Progenitor cell of endocrine pancreas (in vitro differentiated cells): ENCODE results near the gene SHISA8. TPM values are rescaled to one million over a fixed set of nuclear protein-coding genes. Genes with fewer than 3 reads are reported as not detected.
A peak's percentile ranks its signal among the peaks of the same experiment; 100 is the strongest.

Experiments used
- DNase-seq: peaks from one replicate; pipeline ENCODE4 v3.0.0; 2021; ENCODE audit warnings: low spot score; ENCODE audit not compliant: unreplicated experiment
- H3K27ac Mint-ChIP-seq: 2 replicates; pipeline ENCODE4 v1.8.0; 2021; ENCODE audit warnings: mild to moderate bottlenecking, moderate library complexity, mixed read lengths
- H3K27me3 Mint-ChIP-seq: 2 replicates; pipeline ENCODE4 v1.8.0; 2021; ENCODE audit warnings: mixed read lengths
- H3K36me3 Mint-ChIP-seq: 2 replicates; pipeline ENCODE4 v1.8.0; 2022; ENCODE audit warnings: mixed read lengths; ENCODE audit not compliant: insufficient read depth
- H3K4me1 Mint-ChIP-seq: 2 replicates; pipeline ENCODE4 v1.8.0; 2021; ENCODE audit warnings: low read depth, mixed read lengths
- H3K4me3 Mint-ChIP-seq: 2 replicates; pipeline ENCODE4 v1.8.0; 2021; ENCODE audit warnings: low read depth, mild to moderate bottlenecking, moderate library complexity, mixed read lengths
- H3K9me3 Mint-ChIP-seq: 2 replicates; pipeline ENCODE4 v1.8.0; 2021; ENCODE audit warnings: low read depth, mixed read lengths
- total RNA-seq: library from RNA; stranded (reverse); gene quantifications from 2 replicates; pipeline ENCODE4 v1.2.1, GENCODE V29; 2021
- TF ChIP-seq, protein P1 (sequence below): fragments of 200-600 bp; sonication (generic); IDR thresholded peaks from one replicate; pipeline ENCODE4 v1.5.0; 2021; ENCODE audit warnings: antibody characterized with exemption, mild to moderate bottlenecking; ENCODE audit not compliant: unreplicated experiment

Gene SHISA8
- total RNA-seq, 1 donor from 2014 or later, result not detected

DNA sequence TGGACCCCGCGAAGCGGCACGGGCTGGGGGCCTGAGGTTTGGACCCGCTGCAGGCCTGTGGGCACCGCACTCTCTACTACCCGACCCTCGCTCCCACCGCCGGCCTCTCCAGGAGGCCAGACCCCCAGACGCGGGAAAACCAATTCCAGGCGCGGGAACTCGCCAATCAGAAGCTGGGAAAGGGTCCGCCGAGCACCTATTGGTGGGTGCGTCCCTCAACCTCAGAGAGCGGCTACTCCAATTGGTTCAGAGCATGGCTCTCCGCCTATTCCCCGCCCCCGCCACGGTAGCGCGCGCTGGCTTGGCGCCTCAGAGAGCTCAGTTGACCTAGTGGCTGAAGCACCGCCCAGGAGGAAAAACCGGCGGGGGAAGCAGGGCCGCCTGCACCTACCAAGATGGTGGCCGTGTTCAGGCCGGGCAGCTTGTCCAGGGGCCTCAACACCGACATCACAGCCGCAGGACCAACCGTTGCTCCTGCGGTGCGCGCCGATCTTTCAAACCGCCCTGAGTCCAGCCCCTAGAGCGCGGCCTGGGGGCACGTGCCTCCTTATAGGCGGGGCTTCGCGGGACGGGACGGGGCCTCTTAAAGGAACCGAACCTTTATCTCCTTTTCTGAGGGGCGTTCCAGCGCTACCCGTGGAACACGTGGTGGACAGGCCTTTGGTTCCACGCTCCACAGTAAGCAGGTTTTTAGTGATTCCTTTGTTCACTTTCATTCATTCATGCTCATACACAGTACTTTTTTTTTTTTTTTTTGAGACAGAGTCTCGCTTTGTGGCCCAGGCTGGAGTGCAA, 32.0 kb upstream of the SHISA8 start, which contains the start of gene CENPM:
Gene CENPM, minus strand, starts transcription at position 524 of the 795 bp plus-strand sequence. Its CDS starts 76 bp downstream, at position 448.
- H3K27ac Mint-ChIP-seq, result peak within 1 kb of the TSS; percentile 90
- TF ChIP-seq, protein P1, sequence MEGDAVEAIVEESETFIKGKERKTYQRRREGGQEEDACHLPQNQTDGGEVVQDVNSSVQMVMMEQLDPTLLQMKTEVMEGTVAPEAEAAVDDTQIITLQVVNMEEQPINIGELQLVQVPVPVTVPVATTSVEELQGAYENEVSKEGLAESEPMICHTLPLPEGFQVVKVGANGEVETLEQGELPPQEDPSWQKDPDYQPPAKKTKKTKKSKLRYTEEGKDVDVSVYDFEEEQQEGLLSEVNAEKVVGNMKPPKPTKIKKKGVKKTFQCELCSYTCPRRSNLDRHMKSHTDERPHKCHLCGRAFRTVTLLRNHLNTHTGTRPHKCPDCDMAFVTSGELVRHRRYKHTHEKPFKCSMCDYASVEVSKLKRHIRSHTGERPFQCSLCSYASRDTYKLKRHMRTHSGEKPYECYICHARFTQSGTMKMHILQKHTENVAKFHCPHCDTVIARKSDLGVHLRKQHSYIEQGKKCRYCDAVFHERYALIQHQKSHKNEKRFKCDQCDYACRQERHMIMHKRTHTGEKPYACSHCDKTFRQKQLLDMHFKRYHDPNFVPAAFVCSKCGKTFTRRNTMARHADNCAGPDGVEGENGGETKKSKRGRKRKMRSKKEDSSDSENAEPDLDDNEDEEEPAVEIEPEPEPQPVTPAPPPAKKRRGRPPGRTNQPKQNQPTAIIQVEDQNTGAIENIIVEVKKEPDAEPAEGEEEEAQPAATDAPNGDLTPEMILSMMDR, result no peak

GRCh38 chr22:41943661-41944209, 28.9 kb upstream of the SHISA8 start:
- Mint-ChIP-seq H3K27me3 (no peaks in the 10 kb centered on the region), H3K9me3 (no peaks in the 10 kb centered on the region), H3K4me1 (peaks cover 12% of the 10 kb centered on the region), H3K36me3 (peaks cover 3% of the 10 kb centered on the region), H3K4me3 (peak overlapping the region; percentile 5), H3K27ac (no peak overlapping the region)
- TF ChIP-seq, protein P1, result no peak
- no peak for DNase-seq

More for the DNA sequence above, 32.0 kb upstream of the SHISA8 start, which contains the start of gene CENPM:
- H3K4me3 Mint-ChIP-seq, result peak within 1 kb of the TSS; percentile 85
- H3K9me3 Mint-ChIP-seq, result no peaks in the 10 kb centered on the region
- peak; percentile 87 for DNase-seq
- no peaks in the 10 kb centered on the region for H3K27me3 Mint-ChIP-seq
- peaks cover 11% of the 10 kb centered on the region for H3K4me1 Mint-ChIP-seq
- H3K36me3 Mint-ChIP-seq, result peaks cover 3% of the 10 kb centered on the region

DNA sequence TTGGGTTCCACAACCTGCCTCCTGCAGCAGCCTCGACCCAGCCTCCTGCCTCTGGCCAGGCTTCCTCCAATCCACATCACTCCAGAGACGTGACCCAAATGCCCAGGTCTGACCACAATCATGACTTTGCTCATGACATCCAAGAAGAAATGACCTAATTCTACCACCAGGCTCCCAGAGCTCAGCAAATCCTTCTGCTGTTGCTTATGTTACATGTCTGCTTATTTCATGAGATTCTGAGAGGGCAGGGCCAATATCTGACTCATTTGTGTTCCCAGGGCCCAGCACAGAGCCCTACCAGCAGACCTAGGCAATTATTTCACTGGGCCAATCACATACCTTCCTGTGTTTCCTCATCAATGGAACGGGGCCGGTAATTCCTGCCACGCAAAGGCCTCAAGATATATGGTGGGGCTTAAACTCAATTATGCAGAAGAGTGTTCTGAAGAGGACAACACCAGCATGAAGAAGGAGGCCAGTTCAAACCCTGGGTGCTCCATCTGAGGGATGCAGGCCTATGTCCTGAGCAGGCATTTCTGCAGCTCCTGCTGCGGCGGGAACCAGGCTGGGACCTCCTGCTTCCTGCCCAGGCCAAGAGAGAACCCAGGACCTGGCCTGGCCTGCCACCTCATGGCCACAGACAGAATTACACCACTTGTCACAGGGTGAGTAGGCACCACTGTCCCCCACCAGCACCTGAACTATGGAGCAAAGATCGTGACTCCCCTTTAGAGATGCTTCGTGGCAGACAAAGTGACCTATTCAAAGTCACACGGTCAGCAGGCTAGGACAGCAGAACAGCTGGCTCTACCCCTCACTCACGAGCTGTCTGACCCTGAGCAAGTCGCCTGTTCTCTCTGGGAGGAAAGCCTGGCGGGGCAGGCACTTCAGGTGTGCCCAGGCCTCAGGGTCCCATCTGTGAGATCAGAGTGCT, 26.2 kb upstream of the SHISA8 start:
- Mint-ChIP-seq H3K27ac (no peak overlapping the region), H3K27me3 (no peaks in the 10 kb centered on the region), H3K4me1 (peaks cover 7% of the 10 kb centered on the region), H3K4me3 (no peak overlapping the region), H3K9me3 (no peaks in the 10 kb centered on the region), H3K36me3 (peaks cover 3% of the 10 kb centered on the region)
- peak; percentile 76 for DNase-seq
- TF ChIP-seq, protein P1, result peak; percentile 86

GRCh38 chr22:41939981-41940831, 25.3 kb upstream of the SHISA8 start:
- DNase-seq, result no peak
- no peaks in the 10 kb centered on the region for H3K9me3 Mint-ChIP-seq
- TF ChIP-seq, protein P1, result no peak
- peaks cover 2% of the 10 kb centered on the region for H3K36me3 Mint-ChIP-seq
- no peak overlapping the region for H3K4me3 Mint-ChIP-seq
- peak overlapping the region; percentile 80 for H3K27ac Mint-ChIP-seq
- H3K27me3 Mint-ChIP-seq, result no peaks in the 10 kb centered on the region
- H3K4me1 Mint-ChIP-seq, result peaks cover 2% of the 10 kb centered on the region
